ENCODE data around the gene FXYD4. TPM values are rescaled to one million over a fixed set of nuclear protein-coding genes. Genes with fewer than 3 reads are reported as not detected.

The FXYD4 gene
- total RNA-seq, 1 experiment from 2014 or later = not detected

DNA sequence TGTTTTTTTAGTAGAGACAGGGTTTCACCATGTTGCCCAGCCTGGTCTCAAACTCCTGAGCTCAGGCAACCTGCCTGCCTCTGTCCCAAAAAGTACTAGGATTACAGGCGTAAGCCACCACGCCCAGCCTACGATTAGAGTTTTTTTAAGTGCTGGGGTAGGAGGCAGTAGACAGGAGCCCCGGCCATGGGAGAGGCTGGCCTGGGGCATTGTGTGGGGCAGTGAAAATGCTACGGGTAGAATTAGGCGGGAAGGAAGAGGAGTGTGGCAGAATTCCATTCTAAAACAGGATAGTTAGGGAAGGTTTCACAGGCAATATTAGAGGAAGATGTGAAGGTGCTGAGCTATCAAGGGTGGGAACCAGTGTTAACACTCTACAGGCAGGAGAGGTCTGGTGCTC is 31.3 kb upstream of the FXYD4 start:
- H3K9me3 Mint-ChIP-seq = no peaks in the 10 kb centered on the region
- no peaks in the 10 kb centered on the region for H3K36me3 Mint-ChIP-seq
- ChIA-PET CTCF (no interaction called here), POLR2A (no interaction called here)
- H3K4me3 Mint-ChIP-seq = no peak overlapping the region
- peaks cover 28% of the 10 kb centered on the region for H3K4me1 Mint-ChIP-seq
- no peak for DNase-seq (ENCODE audit: low spot score)
- peaks cover 7% of the 10 kb centered on the region for H3K27me3 Mint-ChIP-seq (ENCODE audit: low read depth)
- no peak overlapping the region for H3K27ac Mint-ChIP-seq
- ATAC-seq = no peak
- no peak for TF ChIP-seq TEAD1 (CRISPR knock-in tag; IDR thresholded peaks at IDR 0.05)

DNA sequence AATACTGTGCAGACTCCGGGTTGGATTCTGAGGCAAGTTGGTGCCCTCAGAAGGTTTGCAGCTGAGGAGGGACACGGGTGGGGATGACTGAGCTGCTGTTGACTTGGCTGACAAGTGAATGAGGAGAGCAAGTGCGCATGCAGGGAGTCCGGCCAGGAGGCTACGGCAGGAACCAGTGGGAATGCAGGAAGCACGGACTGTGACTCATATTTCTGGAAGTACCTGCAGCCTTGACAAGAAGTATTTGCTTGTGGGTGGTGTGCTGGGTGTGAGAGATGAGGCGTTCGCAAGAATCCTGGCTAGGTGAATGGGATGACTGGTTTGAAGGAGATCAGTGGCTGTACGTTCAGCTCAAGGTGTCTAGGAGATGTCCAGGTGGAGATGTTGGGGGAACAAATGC is 30.8 kb upstream of the FXYD4 start:
- Mint-ChIP-seq H3K4me3 (no peak overlapping the region), H3K27ac (no peak overlapping the region), H3K4me1 (peaks cover 28% of the 10 kb centered on the region), H3K27me3 (ENCODE audit: low read depth) (peaks cover 7% of the 10 kb centered on the region), H3K36me3 (no peaks in the 10 kb centered on the region), H3K9me3 (no peaks in the 10 kb centered on the region)
- ChIA-PET CTCF (no interaction called here), POLR2A (no interaction called here)
- no peak for TF ChIP-seq CDX4 (CRISPR knock-in tag; IDR thresholded peaks at IDR 0.05; ENCODE audit: borderline replicate concordance)
- no peak for TF ChIP-seq TCF7 (CRISPR knock-in tag; IDR thresholded peaks at IDR 0.05; ENCODE audit: low read depth)
- TF ChIP-seq, protein P1, sequence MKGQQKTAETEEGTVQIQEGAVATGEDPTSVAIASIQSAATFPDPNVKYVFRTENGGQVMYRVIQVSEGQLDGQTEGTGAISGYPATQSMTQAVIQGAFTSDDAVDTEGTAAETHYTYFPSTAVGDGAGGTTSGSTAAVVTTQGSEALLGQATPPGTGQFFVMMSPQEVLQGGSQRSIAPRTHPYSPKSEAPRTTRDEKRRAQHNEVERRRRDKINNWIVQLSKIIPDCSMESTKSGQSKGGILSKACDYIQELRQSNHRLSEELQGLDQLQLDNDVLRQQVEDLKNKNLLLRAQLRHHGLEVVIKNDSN (CRISPR knock-in tag; IDR thresholded peaks at IDR 0.05) = no peak
- TF ChIP-seq, protein P2, sequence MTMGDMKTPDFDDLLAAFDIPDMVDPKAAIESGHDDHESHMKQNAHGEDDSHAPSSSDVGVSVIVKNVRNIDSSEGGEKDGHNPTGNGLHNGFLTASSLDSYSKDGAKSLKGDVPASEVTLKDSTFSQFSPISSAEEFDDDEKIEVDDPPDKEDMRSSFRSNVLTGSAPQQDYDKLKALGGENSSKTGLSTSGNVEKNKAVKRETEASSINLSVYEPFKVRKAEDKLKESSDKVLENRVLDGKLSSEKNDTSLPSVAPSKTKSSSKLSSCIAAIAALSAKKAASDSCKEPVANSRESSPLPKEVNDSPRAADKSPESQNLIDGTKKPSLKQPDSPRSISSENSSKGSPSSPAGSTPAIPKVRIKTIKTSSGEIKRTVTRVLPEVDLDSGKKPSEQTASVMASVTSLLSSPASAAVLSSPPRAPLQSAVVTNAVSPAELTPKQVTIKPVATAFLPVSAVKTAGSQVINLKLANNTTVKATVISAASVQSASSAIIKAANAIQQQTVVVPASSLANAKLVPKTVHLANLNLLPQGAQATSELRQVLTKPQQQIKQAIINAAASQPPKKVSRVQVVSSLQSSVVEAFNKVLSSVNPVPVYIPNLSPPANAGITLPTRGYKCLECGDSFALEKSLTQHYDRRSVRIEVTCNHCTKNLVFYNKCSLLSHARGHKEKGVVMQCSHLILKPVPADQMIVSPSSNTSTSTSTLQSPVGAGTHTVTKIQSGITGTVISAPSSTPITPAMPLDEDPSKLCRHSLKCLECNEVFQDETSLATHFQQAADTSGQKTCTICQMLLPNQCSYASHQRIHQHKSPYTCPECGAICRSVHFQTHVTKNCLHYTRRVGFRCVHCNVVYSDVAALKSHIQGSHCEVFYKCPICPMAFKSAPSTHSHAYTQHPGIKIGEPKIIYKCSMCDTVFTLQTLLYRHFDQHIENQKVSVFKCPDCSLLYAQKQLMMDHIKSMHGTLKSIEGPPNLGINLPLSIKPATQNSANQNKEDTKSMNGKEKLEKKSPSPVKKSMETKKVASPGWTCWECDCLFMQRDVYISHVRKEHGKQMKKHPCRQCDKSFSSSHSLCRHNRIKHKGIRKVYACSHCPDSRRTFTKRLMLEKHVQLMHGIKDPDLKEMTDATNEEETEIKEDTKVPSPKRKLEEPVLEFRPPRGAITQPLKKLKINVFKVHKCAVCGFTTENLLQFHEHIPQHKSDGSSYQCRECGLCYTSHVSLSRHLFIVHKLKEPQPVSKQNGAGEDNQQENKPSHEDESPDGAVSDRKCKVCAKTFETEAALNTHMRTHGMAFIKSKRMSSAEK (CRISPR knock-in tag; IDR thresholded peaks at IDR 0.05; ENCODE audit: borderline replicate concordance) = no peak
- no peak for TF ChIP-seq JUN (CRISPR knock-in tag; IDR thresholded peaks at IDR 0.05)
- TF ChIP-seq, protein P3, sequence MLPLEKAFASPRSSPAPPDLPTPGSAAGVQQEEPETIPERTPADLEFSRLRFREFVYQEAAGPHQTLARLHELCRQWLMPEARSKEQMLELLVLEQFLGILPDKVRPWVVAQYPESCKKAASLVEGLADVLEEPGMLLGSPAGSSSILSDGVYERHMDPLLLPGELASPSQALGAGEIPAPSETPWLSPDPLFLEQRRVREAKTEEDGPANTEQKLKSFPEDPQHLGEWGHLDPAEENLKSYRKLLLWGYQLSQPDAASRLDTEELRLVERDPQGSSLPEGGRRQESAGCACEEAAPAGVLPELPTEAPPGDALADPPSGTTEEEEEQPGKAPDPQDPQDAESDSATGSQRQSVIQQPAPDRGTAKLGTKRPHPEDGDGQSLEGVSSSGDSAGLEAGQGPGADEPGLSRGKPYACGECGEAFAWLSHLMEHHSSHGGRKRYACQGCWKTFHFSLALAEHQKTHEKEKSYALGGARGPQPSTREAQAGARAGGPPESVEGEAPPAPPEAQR (CRISPR knock-in tag; IDR thresholded peaks at IDR 0.05) = no peak
- DNase-seq (ENCODE audit: low spot score) (no peak), ATAC-seq (no peak)

- Mint-ChIP-seq H3K9me3 (no peaks in the 10 kb centered on the region), H3K27ac (no peak overlapping the region), H3K27me3 (ENCODE audit: low read depth) (peaks cover 7% of the 10 kb centered on the region), H3K36me3 (no peaks in the 10 kb centered on the region), H3K4me3 (no peak overlapping the region), H3K4me1 (peaks cover 27% of the 10 kb centered on the region)
- ATAC-seq (no peak), DNase-seq (ENCODE audit: low spot score) (no peak)
- ChIA-PET POLR2A (no interaction called here), CTCF (no interaction called here)
- no peak for TF ChIP-seq ZNF219 (CRISPR knock-in tag; IDR thresholded peaks at IDR 0.05; ENCODE audit: borderline replicate concordance)
- TF ChIP-seq, protein P2 (CRISPR knock-in tag; IDR thresholded peaks at IDR 0.05; ENCODE audit: borderline replicate concordance) = no peak
- no peak for TF ChIP-seq ZBTB43 (CRISPR knock-in tag; IDR thresholded peaks at IDR 0.05)
- TF ChIP-seq CREM (CRISPR knock-in tag; IDR thresholded peaks at IDR 0.05) = no peak
- TF ChIP-seq TCF7 (CRISPR knock-in tag; IDR thresholded peaks at IDR 0.05; ENCODE audit: low read depth) = no peak
- no peak for TF ChIP-seq ZNF138 (CRISPR knock-in tag; conservative IDR thresholded peaks at IDR 0.05)
- TF ChIP-seq NR3C1 (CRISPR knock-in tag; conservative IDR thresholded peaks at IDR 0.05; ENCODE audit: low read depth) = no peak
- no peak for TF ChIP-seq CBFB (CRISPR knock-in tag; IDR thresholded peaks at IDR 0.05; ENCODE audit: low read depth)
- TF ChIP-seq, protein P4, sequence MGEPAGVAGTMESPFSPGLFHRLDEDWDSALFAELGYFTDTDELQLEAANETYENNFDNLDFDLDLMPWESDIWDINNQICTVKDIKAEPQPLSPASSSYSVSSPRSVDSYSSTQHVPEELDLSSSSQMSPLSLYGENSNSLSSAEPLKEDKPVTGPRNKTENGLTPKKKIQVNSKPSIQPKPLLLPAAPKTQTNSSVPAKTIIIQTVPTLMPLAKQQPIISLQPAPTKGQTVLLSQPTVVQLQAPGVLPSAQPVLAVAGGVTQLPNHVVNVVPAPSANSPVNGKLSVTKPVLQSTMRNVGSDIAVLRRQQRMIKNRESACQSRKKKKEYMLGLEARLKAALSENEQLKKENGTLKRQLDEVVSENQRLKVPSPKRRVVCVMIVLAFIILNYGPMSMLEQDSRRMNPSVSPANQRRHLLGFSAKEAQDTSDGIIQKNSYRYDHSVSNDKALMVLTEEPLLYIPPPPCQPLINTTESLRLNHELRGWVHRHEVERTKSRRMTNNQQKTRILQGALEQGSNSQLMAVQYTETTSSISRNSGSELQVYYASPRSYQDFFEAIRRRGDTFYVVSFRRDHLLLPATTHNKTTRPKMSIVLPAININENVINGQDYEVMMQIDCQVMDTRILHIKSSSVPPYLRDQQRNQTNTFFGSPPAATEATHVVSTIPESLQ (CRISPR knock-in tag; IDR thresholded peaks at IDR 0.05) = no peak
- TF ChIP-seq PRRX2 (CRISPR knock-in tag; IDR thresholded peaks at IDR 0.05) = no peak
- no peak for TF ChIP-seq NFATC4 (CRISPR knock-in tag; IDR thresholded peaks at IDR 0.05)
- TF ChIP-seq TP53 (CRISPR knock-in tag; IDR thresholded peaks at IDR 0.05) = no peak
- no peak for TF ChIP-seq ZNF263 (CRISPR knock-in tag; IDR thresholded peaks at IDR 0.05; ENCODE audit: low read depth)
Observed at GRCh38 chr10:43341450-43341849, 30.0 kb upstream of the FXYD4 start.

Measured in WTC11 (cell line).